ENCODE measurements around the gene CCN5. TPM values are rescaled to one million over a fixed set of nuclear protein-coding genes. Genes with fewer than 3 reads are reported as not detected.

CCN5 gene
- total and polyA plus RNA-seq, 7 experiments from 2014 or later: not detected

GRCh38 chr20:44772636-44773035, 57.5 kb downstream of the CCN5 start:
- Mint-ChIP-seq H3K36me3 (no peaks in the 10 kb centered on the region), H3K27ac (no peak overlapping the region), H3K27me3 (peaks cover 12 to 22% (median 16%) of the 10 kb centered on the region in 5 donors), H3K4me3 (no peak overlapping the region), H3K9me3 (peaks cover 0 to 4% (median 0%) of the 10 kb centered on the region in 11 donors), H3K4me1 (no peaks in the 10 kb centered on the region)
- Histone ChIP-seq H3K9me3 (ENCODE audit: control insufficient read depth in 2 of 3, low read length in 3 of 3) (no peaks in the 10 kb centered on the region), H3K4me3 (ENCODE audit: low read length) (no peak overlapping the region), H3K4me1 (ENCODE audit: control insufficient read depth in 2 of 2, insufficient read depth in 2 of 2, low read length in 2 of 2) (no peaks in the 10 kb centered on the region), H3K27ac (ENCODE audit: low read depth, low read length) (no peak overlapping the region), H3K36me3 (ENCODE audit: control insufficient read depth in 2 of 3, insufficient read depth in 3 of 3, low read length in 3 of 3) (no peaks in the 10 kb centered on the region), H3K27me3 (ENCODE audit: control insufficient read depth in 2 of 2, insufficient read depth in 2 of 2, low read length in 2 of 2) (peaks cover 0 to 4% of the 10 kb centered on the region in 2 donors)
- intact Hi-C loops (cut with micrococcal nuclease): no loop called here
- CTCF ChIA-PET: no interaction called here
- no peak for ATAC-seq
- no peak for DNase-seq
- POLR2A ChIA-PET: no interaction called here

GRCh38 chr20:44773070-44773829, 58.1 kb downstream of the CCN5 start:
- Histone ChIP-seq H3K27me3 (ENCODE audit: control insufficient read depth in 2 of 2, insufficient read depth in 2 of 2, low read length in 2 of 2) (peaks cover 0 to 4% of the 10 kb centered on the region in 2 donors), H3K4me3 (ENCODE audit: low read length) (no peak overlapping the region), H3K9me3 (ENCODE audit: control insufficient read depth in 2 of 3, low read length in 3 of 3) (no peaks in the 10 kb centered on the region), H3K4me1 (ENCODE audit: control insufficient read depth in 2 of 2, insufficient read depth in 2 of 2, low read length in 2 of 2) (no peaks in the 10 kb centered on the region), H3K36me3 (ENCODE audit: control insufficient read depth in 2 of 3, insufficient read depth in 3 of 3, low read length in 3 of 3) (no peaks in the 10 kb centered on the region), H3K27ac (ENCODE audit: low read depth, low read length) (no peak overlapping the region)
- H3K36me3 Mint-ChIP-seq: no peaks in the 10 kb centered on the region
- no peak for ATAC-seq
- no peak for DNase-seq
- intact Hi-C loops (cut with micrococcal nuclease): no loop called here
- no peak overlapping the region for H3K27ac Mint-ChIP-seq
- ChIA-PET CTCF (no interaction called here), POLR2A (no interaction called here)
- peaks cover 12 to 22% (median 16%) of the 10 kb centered on the region in 5 donors for H3K27me3 Mint-ChIP-seq
- no peak overlapping the region for H3K4me3 Mint-ChIP-seq
- peaks cover 0 to 4% (median 0%) of the 10 kb centered on the region in 11 donors for H3K9me3 Mint-ChIP-seq
- no peaks in the 10 kb centered on the region for H3K4me1 Mint-ChIP-seq

GRCh38 chr20:44776980-44777379, 61.8 kb downstream of the CCN5 start:
- DNase-seq: no peak
- Histone ChIP-seq H3K27ac (ENCODE audit: low read depth, low read length) (no peak overlapping the region), H3K36me3 (ENCODE audit: control insufficient read depth in 2 of 3, insufficient read depth in 3 of 3, low read length in 3 of 3) (no peaks in the 10 kb centered on the region), H3K4me1 (ENCODE audit: control insufficient read depth in 2 of 2, insufficient read depth in 2 of 2, low read length in 2 of 2) (no peaks in the 10 kb centered on the region), H3K4me3 (ENCODE audit: low read length) (no peak overlapping the region), H3K9me3 (ENCODE audit: control insufficient read depth in 2 of 3, low read length in 3 of 3) (no peaks in the 10 kb centered on the region), H3K27me3 (ENCODE audit: control insufficient read depth in 2 of 2, insufficient read depth in 2 of 2, low read length in 2 of 2) (peaks cover 0 to 3% of the 10 kb centered on the region in 2 donors)
- Mint-ChIP-seq H3K27me3 (peaks cover 3 to 27% (median 19%) of the 10 kb centered on the region in 5 donors), H3K36me3 (peaks cover 0 to 9% (median 0%) of the 10 kb centered on the region in 5 donors), H3K4me3 (no peak overlapping the region), H3K4me1 (no peaks in the 10 kb centered on the region), H3K27ac (no peak overlapping the region), H3K9me3 (peaks cover 0 to 11% (median 4%) of the 10 kb centered on the region in 11 donors)
- CTCF ChIA-PET: no interaction called here
- intact Hi-C loops (cut with micrococcal nuclease): no loop called here
- no peak for ATAC-seq
- POLR2A ChIA-PET: no interaction called here

Other genes starting within 250 kb of the CCN5 start
- 10 to 100 TPM; 12.0 to 20.7 (median 17.0) TPM for gene TTPAL, start 239.5 kb upstream of the CCN5 start, total RNA-seq
- 10 to 100 TPM in 1 of 2 donors, 1 to 10 TPM in 1; 8.8 to 14.2 TPM for gene TTPAL, start 239.5 kb upstream of the CCN5 start, polyA plus RNA-seq
- gene SERINC3, start 193.3 kb upstream of the CCN5 start, total RNA-seq: 10 to 100 TPM; 59.7 to 85.3 (median 78.9) TPM
- gene SERINC3, start 193.3 kb upstream of the CCN5 start, polyA plus RNA-seq: 100 to 1,000 TPM; 188 to 199 TPM
- gene PKIG, start 132.8 kb upstream of the CCN5 start, total RNA-seq: 1 to 10 TPM; 1.9 to 6.0 (median 2.9) TPM
- 1 to 10 TPM; 2.9 to 3.6 TPM for gene PKIG, start 132.8 kb upstream of the CCN5 start, polyA plus RNA-seq
- gene ADA, start 63.7 kb upstream of the CCN5 start, total RNA-seq: 100 to 1,000 TPM in 1 of 5 experiments, 10 to 100 TPM in 4; 26.1 to 103 (median 28.2) TPM
- 10 to 100 TPM; 40.8 to 41.1 TPM for gene ADA, start 63.7 kb upstream of the CCN5 start, polyA plus RNA-seq
- under 1 TPM in 1 of 5 experiments, not detected in 4; 0.19 TPM for gene KCNK15, start 30.5 kb downstream of the CCN5 start, total RNA-seq
- gene KCNK15, start 30.5 kb downstream of the CCN5 start, polyA plus RNA-seq: not detected
- not detected for gene RIMS4, start 95.2 kb downstream of the CCN5 start, total RNA-seq
- gene RIMS4, start 95.2 kb downstream of the CCN5 start, polyA plus RNA-seq: not detected
- 100 to 1,000 TPM; 135 to 262 (median 203) TPM for gene YWHAB, start 170.3 kb downstream of the CCN5 start, total RNA-seq
- gene YWHAB, start 170.3 kb downstream of the CCN5 start, polyA plus RNA-seq: 100 to 1,000 TPM; 464 to 552 TPM
- gene PABPC1L, start 194.7 kb downstream of the CCN5 start, total RNA-seq: 10 to 100 TPM; 34.0 to 71.7 (median 59.0) TPM
- gene PABPC1L, start 194.7 kb downstream of the CCN5 start, polyA plus RNA-seq: 1 to 10 TPM; 1.3 to 1.8 TPM
- 10 to 100 TPM in 1 of 5 experiments, 1 to 10 TPM in 4; 7.0 to 22.5 (median 8.6) TPM for gene TOMM34, start 245.0 kb downstream of the CCN5 start, total RNA-seq
- gene TOMM34, start 245.0 kb downstream of the CCN5 start, polyA plus RNA-seq: 10 to 100 TPM; 15.1 to 30.2 TPM